Esophagus muscularis mucosa (tissue), 4 donors: Measurements from ENCODE around the gene WFDC9.
"Not testable (repeated sequence)": the region's sequence is repeated elsewhere in the genome, so short reads cannot be mapped to it uniquely, and the experiment has no call there.

Experiments used
- CTCF ChIP-seq, 3 experiments: fragments of 200-600 bp in 2 of 3; fragments of 450-650 bp in 1 of 3; sonication (generic) in 2 of 3; IDR thresholded peaks; one replicate each; pipeline ENCODE4 v1.5.1; 2017 to 2019; ENCODE audit warnings: antibody characterized with exemption in 3 of 3, mild to moderate bottlenecking in 2 of 3, moderate library complexity in 1 of 3
- EP300 ChIP-seq: sonication (generic); formaldehyde crosslinking; IDR thresholded peaks from one replicate; pipeline ENCODE4 v1.6.1; 2017; ENCODE audit warnings: antibody characterized with exemption
- POLR2A ChIP-seq: fragments of 450-650 bp; IDR thresholded peaks from one replicate; pipeline ENCODE4 v1.6.1; 2017; ENCODE audit warnings: antibody characterized with exemption, moderate library complexity, mild to moderate bottlenecking, low read depth

- TF ChIP-seq CTCF (IDR thresholded peaks at IDR 0.05); POLR2A; EP300: not testable (repeated sequence)
These were observed 20.6 kb upstream of the WFDC9 start for GRCh38 chr20:45651726-45652125.
